SU-DHL-6 (cell line): ENCODE measurements around the gene LAT.

Experiments
- H2AFZ ChIP-seq: fragments of 200-600 bp; sonication (generic); 2 replicates; pipeline ENCODE4 v1.6.1; 2014; ENCODE audit warnings: low read depth, mild to moderate bottlenecking, moderate library complexity, mixed read lengths, antibody characterized with exemption, low read length; ENCODE audit not compliant: severe bottlenecking
- H3F3A ChIP-seq: fragments of 200-600 bp; shearing (Covaris generic); 2 replicates; pipeline ENCODE4 v1.6.0; 2016; ENCODE audit warnings: antibody characterized with exemption, mild to moderate bottlenecking; ENCODE audit not compliant: insufficient read depth
- H3K27ac ChIP-seq: fragments of 200-600 bp; sonication (generic); 2 replicates; pipeline ENCODE4 v1.5.1; 2016; ENCODE audit warnings: low read depth, mild to moderate bottlenecking, low read length, moderate library complexity, mixed read lengths
- H3K27me3 ChIP-seq: fragments of 200-600 bp; sonication (generic), shearing (Covaris generic); 2 replicates; pipeline ENCODE4 v1.6.0; 2014; ENCODE audit warnings: mild to moderate bottlenecking, low read length
- H3K36me3 ChIP-seq: fragments of 200-600 bp; sonication (generic); 2 replicates; pipeline ENCODE4 v1.6.1; 2014; ENCODE audit warnings: mild to moderate bottlenecking, low read length, mixed read lengths
- H3K4me2 ChIP-seq: fragments of 300-600, 200-600 bp; shearing (Covaris generic), sonication (generic); 2 replicates; pipeline ENCODE4 v1.6.0; 2014; ENCODE audit warnings: low read length, low read depth, mild to moderate bottlenecking; ENCODE audit not compliant: poor library complexity, severe bottlenecking
- H3K4me3 ChIP-seq: fragments of 200-600 bp; sonication (generic); 2 replicates; pipeline ENCODE4 v1.5.1; 2014; ENCODE audit warnings: antibody characterized with exemption, low read length, mild to moderate bottlenecking, mixed read lengths; ENCODE audit not compliant: insufficient read depth, poor library complexity, severe bottlenecking
- H3K79me2 ChIP-seq: fragments of 200-600 bp; sonication (generic); 2 replicates; pipeline ENCODE4 v1.6.1; 2014; ENCODE audit warnings: mild to moderate bottlenecking, low read length, moderate library complexity; ENCODE audit not compliant: insufficient read depth
- H3K9ac ChIP-seq: fragments of 200-600 bp; sonication (generic); 2 replicates; pipeline ENCODE4 v1.7.0; 2014; ENCODE audit warnings: mild to moderate bottlenecking, low read length
- H3K9me2 ChIP-seq: fragments of 200-600 bp; sonication (generic); replicated peaks from 2 replicates; pipeline ENCODE4 v1.6.1; 2014; ENCODE audit warnings: low read length; ENCODE audit not compliant: insufficient read depth
- H3K9me3 ChIP-seq: fragments of 200-600 bp; sonication (generic); 2 replicates; pipeline ENCODE4 v1.6.1; 2014; ENCODE audit warnings: low read length, mixed read lengths; ENCODE audit not compliant: insufficient read depth
- H4K20me1 ChIP-seq: fragments of 200-600 bp; sonication (generic); 2 replicates; pipeline ENCODE4 v1.6.1; 2014; ENCODE audit warnings: low read depth, mild to moderate bottlenecking, antibody characterized with exemption, low read length, moderate library complexity, mixed read lengths
- EZH2phosphoT487 ChIP-seq: fragments of 200-600 bp; sonication (generic), shearing (Covaris generic); conservative IDR thresholded peaks from 2 replicates; pipeline ENCODE4 v1.6.1; 2018; ENCODE audit warnings: mild to moderate bottlenecking, antibody characterized with exemption, low read length, moderate library complexity, mixed read lengths
- TF ChIP-seq, protein P1 (sequence below): fragments of 200-600 bp; sonication (generic); IDR thresholded peaks from one replicate; pipeline ENCODE4 v1.5.1; 2017; ENCODE audit warnings: antibody characterized with exemption, mild to moderate bottlenecking, low read length, moderate library complexity; ENCODE audit not compliant: insufficient read depth, poor library complexity, severe bottlenecking

The LAT gene

DNA sequence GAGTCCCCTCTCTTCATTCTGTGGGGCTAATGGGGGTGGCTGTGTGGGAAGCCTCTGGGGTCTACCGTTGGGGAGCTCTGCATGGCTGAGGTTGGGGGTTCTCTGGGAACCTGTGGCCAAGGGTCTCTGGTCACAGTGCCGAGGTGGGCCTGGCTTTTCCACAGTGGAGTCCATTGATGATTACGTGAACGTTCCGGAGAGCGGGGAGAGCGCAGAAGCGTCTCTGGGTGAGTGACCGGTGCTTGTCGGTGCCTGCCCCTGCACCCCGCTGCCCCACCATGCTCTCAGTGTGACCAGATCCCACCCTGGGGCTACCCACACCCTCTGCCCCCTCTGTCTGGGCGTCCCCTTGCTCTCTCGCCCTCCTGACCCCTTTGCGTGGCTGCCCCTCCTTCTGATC, 4.5 kb downstream of the LAT start:
- Histone ChIP-seq H3K9me2 (no peaks in the 10 kb centered on the region), H3K27ac (no peak overlapping the region), H4K20me1 (no peaks in the 10 kb centered on the region), H2AFZ (no peak overlapping the region), H3F3A (no peaks in the 10 kb centered on the region), H3K4me3 (no peak overlapping the region), H3K9ac (no peak overlapping the region), H3K4me2 (no peak overlapping the region), H3K9me3 (no peaks in the 10 kb centered on the region), H3K36me3 (no peaks in the 10 kb centered on the region), H3K27me3 (no peaks in the 10 kb centered on the region), H3K79me2 (no peaks in the 10 kb centered on the region)
- TF ChIP-seq EZH2phosphoT487 = no peak
- TF ChIP-seq, protein P1, sequence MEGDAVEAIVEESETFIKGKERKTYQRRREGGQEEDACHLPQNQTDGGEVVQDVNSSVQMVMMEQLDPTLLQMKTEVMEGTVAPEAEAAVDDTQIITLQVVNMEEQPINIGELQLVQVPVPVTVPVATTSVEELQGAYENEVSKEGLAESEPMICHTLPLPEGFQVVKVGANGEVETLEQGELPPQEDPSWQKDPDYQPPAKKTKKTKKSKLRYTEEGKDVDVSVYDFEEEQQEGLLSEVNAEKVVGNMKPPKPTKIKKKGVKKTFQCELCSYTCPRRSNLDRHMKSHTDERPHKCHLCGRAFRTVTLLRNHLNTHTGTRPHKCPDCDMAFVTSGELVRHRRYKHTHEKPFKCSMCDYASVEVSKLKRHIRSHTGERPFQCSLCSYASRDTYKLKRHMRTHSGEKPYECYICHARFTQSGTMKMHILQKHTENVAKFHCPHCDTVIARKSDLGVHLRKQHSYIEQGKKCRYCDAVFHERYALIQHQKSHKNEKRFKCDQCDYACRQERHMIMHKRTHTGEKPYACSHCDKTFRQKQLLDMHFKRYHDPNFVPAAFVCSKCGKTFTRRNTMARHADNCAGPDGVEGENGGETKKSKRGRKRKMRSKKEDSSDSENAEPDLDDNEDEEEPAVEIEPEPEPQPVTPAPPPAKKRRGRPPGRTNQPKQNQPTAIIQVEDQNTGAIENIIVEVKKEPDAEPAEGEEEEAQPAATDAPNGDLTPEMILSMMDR = no peak

DNA sequence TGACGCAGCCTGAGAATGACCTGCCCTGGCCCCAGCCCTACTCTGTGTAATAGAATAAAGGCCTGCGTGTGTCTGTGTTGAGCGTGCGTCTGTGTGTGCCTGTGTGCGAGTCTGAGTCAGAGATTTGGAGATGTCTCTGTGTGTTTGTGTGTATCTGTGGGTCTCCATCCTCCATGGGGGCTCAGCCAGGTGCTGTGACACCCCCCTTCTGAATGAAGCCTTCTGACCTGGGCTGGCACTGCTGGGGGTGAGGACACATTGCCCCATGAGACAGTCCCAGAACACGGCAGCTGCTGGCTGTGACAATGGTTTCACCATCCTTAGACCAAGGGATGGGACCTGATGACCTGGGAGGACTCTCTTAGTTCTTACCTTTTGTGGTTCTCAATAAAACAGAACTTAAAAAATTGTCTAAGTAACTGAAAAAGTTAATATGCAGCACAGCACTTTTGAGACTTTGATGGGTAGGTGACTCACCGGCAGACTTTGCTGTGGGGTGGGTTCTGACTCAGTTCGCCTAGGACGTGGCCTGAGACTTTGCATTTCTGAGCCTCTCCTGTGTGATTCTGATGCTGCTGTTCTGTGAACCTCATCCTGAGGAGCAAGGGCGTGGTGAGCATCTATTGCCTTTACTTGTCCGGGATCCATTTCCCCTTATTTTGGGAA, 5.7 kb downstream of the LAT start:
- no peak for TF ChIP-seq EZH2phosphoT487
- TF ChIP-seq, protein P1 = no peak
- H3K9me2 ChIP-seq = no peaks in the 10 kb centered on the region
- no peaks in the 10 kb centered on the region for H3K36me3 ChIP-seq
- no peaks in the 10 kb centered on the region for H3F3A ChIP-seq
- no peak overlapping the region for H3K4me3 ChIP-seq
- no peaks in the 10 kb centered on the region for H4K20me1 ChIP-seq
- no peaks in the 10 kb centered on the region for H3K27me3 ChIP-seq
- no peaks in the 10 kb centered on the region for H3K9me3 ChIP-seq
- H3K27ac ChIP-seq = no peak overlapping the region
- no peak overlapping the region for H3K4me2 ChIP-seq
- no peak overlapping the region for H2AFZ ChIP-seq
- no peak overlapping the region for H3K9ac ChIP-seq
- no peaks in the 10 kb centered on the region for H3K79me2 ChIP-seq

DNA sequence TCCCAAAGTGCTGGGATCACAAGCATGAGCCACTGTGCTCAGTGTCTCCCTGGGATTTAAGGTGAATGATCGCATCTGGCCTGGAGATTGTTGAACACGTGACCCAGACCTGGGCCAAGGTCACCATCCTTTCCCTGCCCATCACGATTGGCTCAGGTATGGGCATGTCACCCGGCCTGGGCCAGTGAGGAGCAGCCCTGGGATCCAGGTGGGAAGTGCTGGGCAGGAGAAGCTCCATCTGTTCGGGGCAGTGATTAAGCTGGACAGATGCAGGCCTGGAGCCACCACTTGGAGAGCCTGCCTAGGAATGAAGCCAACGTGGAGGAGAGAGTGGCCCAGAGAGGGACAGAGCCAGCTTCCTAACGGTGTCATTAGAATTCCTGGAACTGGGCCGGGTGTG, 6.8 kb downstream of the LAT start:
- H2AFZ ChIP-seq = no peak overlapping the region
- no peak for TF ChIP-seq EZH2phosphoT487
- TF ChIP-seq, protein P1 = no peak
- no peaks in the 10 kb centered on the region for H3K9me3 ChIP-seq
- no peak overlapping the region for H3K27ac ChIP-seq
- no peaks in the 10 kb centered on the region for H3F3A ChIP-seq
- H3K27me3 ChIP-seq = no peaks in the 10 kb centered on the region
- H3K36me3 ChIP-seq = no peaks in the 10 kb centered on the region
- H3K9ac ChIP-seq = no peak overlapping the region
- H3K9me2 ChIP-seq = no peaks in the 10 kb centered on the region
- no peaks in the 10 kb centered on the region for H3K79me2 ChIP-seq
- no peak overlapping the region for H3K4me3 ChIP-seq
- H4K20me1 ChIP-seq = no peaks in the 10 kb centered on the region
- no peak overlapping the region for H3K4me2 ChIP-seq
